Activated T-helper 1 cell treated with anti-CD3 and anti-CD28 coated beads, Interleukin-12 subunit alpha, Interleukin-12 subunit beta, Interleukin-2, Interleukin-4 antibody, amounts not matched to agents 30 ng/mL and 10 ng/mL and 1 ng/mL, durations not matched to agents 14 hours and 24 hours and 36 hours (primary cell): ENCODE results near the gene NDUFA6. TPM values are rescaled to one million over a fixed set of nuclear protein-coding genes. Genes with fewer than 3 reads are reported as not detected.
"Not testable (repeated sequence)": the region's sequence is repeated elsewhere in the genome, so short reads cannot be mapped to it uniquely, and the experiment has no call there.

Source experiments
- DNase-seq: peaks from one replicate; pipeline ENCODE4 v3.0.0; 2021; ENCODE audit warnings: low spot score
- H3K27ac Mint-ChIP-seq: one replicate; pipeline ENCODE4 v1.8.0; 2021; ENCODE audit warnings: mild to moderate bottlenecking, mixed read lengths
- H3K27me3 Mint-ChIP-seq: one replicate; pipeline ENCODE4 v1.8.0; 2022; ENCODE audit warnings: mild to moderate bottlenecking, moderate library complexity, mixed read lengths; ENCODE audit not compliant: insufficient read depth
- H3K36me3 Mint-ChIP-seq: one replicate; pipeline ENCODE4 v1.8.0; 2021; ENCODE audit warnings: low read depth, mixed read lengths
- H3K4me1 Mint-ChIP-seq: one replicate; pipeline ENCODE4 v1.8.0; 2021; ENCODE audit warnings: low read depth, mixed read lengths
- H3K4me3 Mint-ChIP-seq: one replicate; pipeline ENCODE4 v1.8.0; 2021; ENCODE audit warnings: mild to moderate bottlenecking, moderate library complexity, mixed read lengths
- H3K9me3 Mint-ChIP-seq: one replicate; pipeline ENCODE4 v1.8.0; 2021; ENCODE audit warnings: mixed read lengths
- intact Hi-C: fragments of 100-400 bp; cut with micrococcal nuclease; formaldehyde crosslinking; loops from one replicate; pipeline ENCODE4 v1.15.1; 2024
- total RNA-seq: library from RNA; stranded (reverse); gene quantifications from 2 replicates; pipeline ENCODE4 v1.2.3, GENCODE V29; 2022

Gene NDUFA6
- total RNA-seq, result 81.6 and 85.8 TPM in 2 replicates

DNA sequence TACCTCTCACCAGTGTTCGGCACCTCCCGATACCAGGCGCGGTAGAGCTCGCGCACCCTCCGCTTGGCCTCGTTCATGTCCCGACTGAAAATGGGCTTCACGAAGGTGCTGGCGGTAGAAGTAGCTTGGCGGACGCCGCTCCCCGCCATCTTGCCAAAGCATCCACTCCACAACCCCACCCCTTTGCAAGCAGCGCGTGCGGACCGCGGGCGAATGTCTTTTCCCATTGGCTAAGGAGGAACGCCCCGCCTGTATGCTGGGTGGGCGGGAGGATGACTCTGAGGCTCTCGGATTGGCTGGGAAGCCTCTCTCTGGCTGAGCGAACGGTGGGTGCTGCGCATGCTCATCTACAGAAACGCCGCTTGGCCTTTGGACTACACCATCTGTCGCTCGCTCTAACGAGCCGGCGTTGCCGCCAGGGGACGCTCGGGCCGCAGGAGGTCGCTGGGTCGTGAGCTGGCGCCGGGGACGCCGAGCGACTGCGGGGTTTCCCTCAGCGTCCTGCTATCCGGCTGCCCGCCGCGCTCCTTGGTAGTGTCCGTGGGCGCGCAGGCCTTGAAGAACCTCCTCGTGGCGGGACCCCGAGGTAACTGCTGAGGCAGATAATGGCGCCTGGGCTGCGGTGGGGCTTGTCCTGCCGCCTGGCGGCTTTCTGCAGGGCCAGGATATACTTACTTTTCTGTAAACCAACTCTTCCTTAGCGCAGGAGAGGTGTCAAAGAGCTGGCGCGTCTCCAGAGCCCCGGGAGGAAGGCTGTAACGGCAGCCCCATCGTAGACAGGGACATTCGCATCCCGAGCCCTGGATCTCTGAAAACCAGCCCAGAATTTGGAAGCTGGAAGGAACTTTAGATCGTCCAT, at the start of gene NDUFA6:
Gene NDUFA6 (minus strand): TSS at position 177 of the 859 bp plus-strand sequence. CDS start 28 bp downstream, at position 149.
- H3K9me3 Mint-ChIP-seq, result no peaks in the 10 kb centered on the region
- H3K27me3 Mint-ChIP-seq, result no peaks in the 10 kb centered on the region
- peaks cover 29% of the 10 kb centered on the region for H3K4me1 Mint-ChIP-seq
- DNase-seq, result peak; percentile 99
- peak within 1 kb of the TSS; percentile 98 for H3K4me3 Mint-ChIP-seq
- peak within 1 kb of the TSS; percentile 99 for H3K27ac Mint-ChIP-seq
- intact Hi-C loops, result loop anchor here (1.0 to 10.0 kb wide), 14 partner anchors 11 to 524 kb away; partner anchors contain the start of genes MEI1, NAGA and WBP2NL
- peaks cover 33% of the 10 kb centered on the region for H3K36me3 Mint-ChIP-seq

DNA sequence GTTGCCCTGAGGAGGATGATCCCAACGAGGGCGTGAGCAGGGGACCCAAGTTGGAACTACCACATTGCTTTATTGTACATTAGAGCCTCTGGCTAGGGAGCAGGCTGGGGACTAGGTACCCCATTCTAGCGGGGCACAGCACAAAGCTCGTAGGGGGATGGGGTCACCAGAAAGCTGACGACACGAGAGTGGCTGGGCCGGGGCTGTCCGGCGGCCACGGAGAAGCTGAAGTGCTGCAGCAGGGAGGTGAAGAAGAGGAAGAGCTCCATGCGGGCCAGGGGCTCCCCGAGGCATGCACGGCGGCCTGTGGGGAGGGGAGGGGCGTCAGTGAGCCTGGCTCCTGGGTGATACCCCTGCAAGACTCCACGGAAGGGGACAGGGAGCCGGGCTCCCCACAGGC, 49.6 kb upstream of the NDUFA6 start:
- H3K27ac Mint-ChIP-seq, DNase-seq, H3K36me3 Mint-ChIP-seq, H3K27me3 Mint-ChIP-seq, H3K4me3 Mint-ChIP-seq, H3K9me3 Mint-ChIP-seq, H3K4me1 Mint-ChIP-seq, intact Hi-C loops: not testable (repeated sequence)

DNA sequence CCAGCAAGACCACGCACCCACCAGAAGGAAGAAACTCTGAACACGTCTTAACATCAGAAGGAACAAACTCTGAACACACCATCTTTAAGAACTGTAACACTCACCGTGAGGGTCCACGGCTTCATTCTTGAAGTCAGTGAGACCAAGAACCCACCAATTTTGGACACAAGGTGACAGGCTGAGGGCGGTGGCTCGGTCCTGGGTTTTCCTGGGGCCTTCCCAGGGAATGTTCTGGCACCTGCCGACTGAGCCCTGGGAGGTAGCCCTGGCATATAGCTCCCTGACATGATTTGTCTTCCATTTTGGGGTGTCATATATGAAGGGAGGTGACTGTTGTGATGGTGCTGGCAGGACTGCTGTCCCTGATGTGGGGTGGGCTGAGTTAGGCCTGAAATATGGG, 48.9 kb upstream of the NDUFA6 start:
- H3K27ac Mint-ChIP-seq, intact Hi-C loops, H3K36me3 Mint-ChIP-seq, H3K27me3 Mint-ChIP-seq, H3K4me1 Mint-ChIP-seq, DNase-seq, H3K9me3 Mint-ChIP-seq, H3K4me3 Mint-ChIP-seq: not testable (repeated sequence)

DNA sequence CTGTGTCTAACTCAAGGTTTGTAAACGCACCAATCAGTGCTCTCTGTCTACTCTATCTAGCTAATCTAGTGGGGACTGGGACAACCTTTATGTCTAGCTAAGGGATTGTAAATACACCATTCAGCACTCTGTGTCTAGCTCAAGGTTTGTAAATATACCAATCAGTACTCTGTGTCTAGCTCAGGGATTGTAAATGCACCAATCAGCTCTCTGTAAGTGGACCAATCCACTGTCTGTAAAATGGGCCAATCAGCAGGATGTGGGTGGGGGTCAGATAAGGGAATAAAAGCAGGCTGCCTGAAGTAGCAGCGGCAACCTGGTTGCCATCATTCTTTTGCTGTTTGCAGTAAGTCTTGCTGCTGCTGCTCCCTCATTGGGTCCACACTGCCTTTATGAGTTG, 48.4 kb upstream of the NDUFA6 start:
- DNase-seq, result no peak
- Mint-ChIP-seq H3K27me3 (no peaks in the 10 kb centered on the region), H3K4me1 (no peaks in the 10 kb centered on the region), H3K9me3 (no peaks in the 10 kb centered on the region), H3K27ac (no peak overlapping the region), H3K4me3 (no peak overlapping the region), H3K36me3 (peaks cover 5% of the 10 kb centered on the region)
- intact Hi-C loops, result no loop called here

DNA sequence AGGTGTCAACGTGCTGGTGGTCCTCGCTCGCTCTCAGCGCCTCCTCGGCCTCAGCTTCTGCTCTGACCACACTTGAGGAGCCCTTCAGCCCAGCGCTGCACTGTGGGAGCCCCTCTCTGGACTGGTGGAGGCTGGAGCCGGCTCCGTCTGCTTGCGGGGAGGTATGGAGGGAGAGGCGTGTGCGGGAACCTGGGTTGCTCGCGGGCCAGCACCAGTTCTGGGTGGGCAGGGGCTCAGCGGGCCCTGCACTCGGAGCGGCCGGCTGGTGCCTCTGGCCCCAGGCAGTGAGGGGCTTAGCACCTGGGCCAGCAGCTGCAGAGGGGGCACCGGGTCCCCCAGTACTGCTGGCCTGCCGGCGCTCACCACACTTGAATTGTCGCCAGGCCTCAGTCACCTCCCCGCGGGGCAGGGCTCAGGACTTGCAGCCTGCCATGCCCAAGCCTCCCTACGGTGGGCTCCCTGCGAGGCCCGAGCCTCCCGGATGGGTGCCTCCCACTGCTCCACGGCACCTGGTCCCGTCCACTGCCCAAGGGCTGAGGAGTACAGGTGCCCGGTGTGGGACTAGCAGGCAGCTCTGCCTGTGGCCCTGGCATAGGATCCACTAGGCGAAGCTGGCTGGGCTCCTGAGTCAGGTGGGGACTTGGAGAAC, 47.7 kb upstream of the NDUFA6 start:
- Mint-ChIP-seq H3K4me3 (no peak overlapping the region), H3K27me3 (no peaks in the 10 kb centered on the region), H3K9me3 (no peaks in the 10 kb centered on the region), H3K27ac (no peak overlapping the region), H3K36me3 (peaks cover 6% of the 10 kb centered on the region), H3K4me1 (no peaks in the 10 kb centered on the region)
- intact Hi-C loops, result no loop called here
- DNase-seq, result no peak

DNA sequence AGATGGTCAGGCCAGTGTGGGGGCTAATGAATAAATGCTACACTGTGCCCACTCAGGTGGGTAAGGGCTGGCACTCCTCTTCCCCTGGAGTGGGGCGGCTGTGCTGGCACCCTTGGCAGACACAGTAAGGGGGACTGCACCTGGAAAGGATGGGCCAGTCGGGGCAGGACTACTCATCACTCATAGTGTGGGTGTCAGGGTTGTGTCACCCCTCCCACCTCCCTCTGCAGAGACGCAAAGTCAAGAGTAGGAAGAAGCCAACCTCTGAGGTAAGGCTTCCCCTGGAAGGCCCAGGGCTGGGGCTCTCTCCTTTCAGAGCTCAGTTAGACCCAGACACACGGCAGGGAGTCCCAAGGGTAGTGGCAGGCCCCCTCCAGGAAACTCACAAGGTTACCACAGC, 45.1 kb upstream of the NDUFA6 start:
- H3K27ac Mint-ChIP-seq, H3K9me3 Mint-ChIP-seq, DNase-seq, intact Hi-C loops, H3K36me3 Mint-ChIP-seq, H3K4me3 Mint-ChIP-seq, H3K27me3 Mint-ChIP-seq, H3K4me1 Mint-ChIP-seq: not testable (repeated sequence)

DNA sequence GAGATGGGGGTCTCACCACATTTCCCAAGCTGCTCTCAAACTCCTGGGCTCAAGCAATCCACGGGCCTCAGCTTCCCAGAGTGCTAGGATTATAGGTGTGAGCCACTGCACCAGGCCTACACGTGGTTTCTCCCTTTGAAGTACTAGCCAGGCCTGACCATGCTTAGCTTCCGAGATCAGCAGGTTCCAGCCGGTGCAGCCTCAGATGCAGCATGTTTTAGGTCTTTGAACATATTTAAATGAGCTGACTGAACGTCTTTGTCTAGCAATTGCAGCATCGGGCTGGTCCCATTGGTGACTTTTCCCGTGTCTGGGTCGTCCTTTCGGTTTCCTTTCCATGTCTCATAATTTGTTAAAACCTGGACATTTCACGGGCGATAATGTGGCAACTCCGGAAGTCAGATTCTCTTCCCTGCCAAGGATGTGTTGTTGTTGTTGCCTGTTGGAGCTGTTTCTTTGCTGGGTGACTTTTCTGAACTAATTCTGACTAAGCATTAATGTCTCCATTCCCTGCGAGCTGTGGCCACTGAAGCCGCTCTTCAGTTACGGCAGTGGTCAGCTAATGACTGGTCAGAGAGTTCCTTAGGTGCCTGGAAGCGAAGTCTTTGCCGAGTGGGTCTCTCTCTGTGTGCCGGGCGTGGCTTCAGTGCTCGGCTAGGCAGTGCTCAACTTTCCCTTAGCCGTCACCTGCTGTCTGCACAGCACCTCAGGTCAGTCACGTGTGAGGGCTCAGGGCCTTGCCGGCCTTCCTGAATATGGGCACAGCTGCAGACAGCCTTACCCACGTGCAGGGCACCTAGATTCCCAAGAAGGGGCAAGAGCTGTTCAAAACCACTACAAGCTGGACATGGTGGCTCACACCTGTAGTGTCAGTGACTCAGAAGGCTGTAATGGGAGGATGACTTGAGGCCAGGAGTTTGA, 43.8 kb upstream of the NDUFA6 start:
- no peak for DNase-seq
- no peak overlapping the region for H3K4me3 Mint-ChIP-seq
- H3K4me1 Mint-ChIP-seq, result no peaks in the 10 kb centered on the region
- intact Hi-C loops, result no loop called here
- no peaks in the 10 kb centered on the region for H3K27me3 Mint-ChIP-seq
- peaks cover 8% of the 10 kb centered on the region for H3K36me3 Mint-ChIP-seq
- H3K27ac Mint-ChIP-seq, result no peak overlapping the region
- no peaks in the 10 kb centered on the region for H3K9me3 Mint-ChIP-seq

DNA sequence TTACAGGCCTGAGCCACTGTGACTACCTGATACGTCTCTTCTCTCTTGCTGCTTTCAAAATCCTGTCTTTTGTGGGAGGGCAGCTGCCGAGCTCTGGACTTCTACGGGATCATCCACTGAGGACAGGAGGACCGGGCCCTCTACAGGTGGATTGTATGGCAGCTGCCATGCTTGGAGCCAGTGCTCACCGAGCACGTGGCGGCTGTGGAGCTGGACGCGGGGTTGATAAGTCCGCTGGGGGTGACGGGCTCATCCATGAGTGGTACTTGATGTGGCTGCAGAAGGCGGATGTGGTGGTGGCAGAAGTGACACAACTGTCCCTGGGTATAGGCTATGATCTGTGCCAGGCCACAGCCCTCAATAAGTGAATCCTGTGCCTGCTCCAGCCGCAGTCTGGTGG, 41.9 kb upstream of the NDUFA6 start:
- no peaks in the 10 kb centered on the region for H3K27me3 Mint-ChIP-seq
- no peak for DNase-seq
- no peak overlapping the region for H3K4me3 Mint-ChIP-seq
- H3K9me3 Mint-ChIP-seq, result no peaks in the 10 kb centered on the region
- H3K27ac Mint-ChIP-seq, result no peak overlapping the region
- no peaks in the 10 kb centered on the region for H3K4me1 Mint-ChIP-seq
- peaks cover 3% of the 10 kb centered on the region for H3K36me3 Mint-ChIP-seq
- intact Hi-C loops, result no loop called here

DNA sequence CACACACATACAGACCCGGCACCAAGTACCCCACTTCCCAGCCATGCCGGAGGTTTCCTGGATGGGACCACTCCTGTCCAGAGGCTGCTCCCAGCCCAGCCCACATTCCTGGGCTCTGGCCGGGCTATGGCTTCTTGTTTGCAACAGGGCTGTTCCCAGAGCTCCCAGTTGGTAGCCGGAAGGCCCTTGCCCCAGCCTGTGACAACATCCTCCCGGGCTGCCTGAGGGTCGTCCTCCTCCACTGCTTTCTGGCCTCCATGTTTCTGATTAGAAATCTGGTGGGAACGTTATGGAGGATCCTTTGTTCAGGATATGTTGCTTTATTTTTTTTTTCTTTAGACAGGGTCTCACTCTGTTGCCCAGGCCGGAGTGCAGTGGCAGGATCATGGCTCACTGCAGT, 41.0 kb upstream of the NDUFA6 start:
- peak overlapping the region; percentile 49 for H3K27ac Mint-ChIP-seq
- H3K9me3 Mint-ChIP-seq, result no peaks in the 10 kb centered on the region
- no peak for DNase-seq
- H3K4me3 Mint-ChIP-seq, result no peak overlapping the region
- no peaks in the 10 kb centered on the region for H3K4me1 Mint-ChIP-seq
- intact Hi-C loops, result no loop called here
- no peaks in the 10 kb centered on the region for H3K27me3 Mint-ChIP-seq
- H3K36me3 Mint-ChIP-seq, result peaks cover 3% of the 10 kb centered on the region

DNA sequence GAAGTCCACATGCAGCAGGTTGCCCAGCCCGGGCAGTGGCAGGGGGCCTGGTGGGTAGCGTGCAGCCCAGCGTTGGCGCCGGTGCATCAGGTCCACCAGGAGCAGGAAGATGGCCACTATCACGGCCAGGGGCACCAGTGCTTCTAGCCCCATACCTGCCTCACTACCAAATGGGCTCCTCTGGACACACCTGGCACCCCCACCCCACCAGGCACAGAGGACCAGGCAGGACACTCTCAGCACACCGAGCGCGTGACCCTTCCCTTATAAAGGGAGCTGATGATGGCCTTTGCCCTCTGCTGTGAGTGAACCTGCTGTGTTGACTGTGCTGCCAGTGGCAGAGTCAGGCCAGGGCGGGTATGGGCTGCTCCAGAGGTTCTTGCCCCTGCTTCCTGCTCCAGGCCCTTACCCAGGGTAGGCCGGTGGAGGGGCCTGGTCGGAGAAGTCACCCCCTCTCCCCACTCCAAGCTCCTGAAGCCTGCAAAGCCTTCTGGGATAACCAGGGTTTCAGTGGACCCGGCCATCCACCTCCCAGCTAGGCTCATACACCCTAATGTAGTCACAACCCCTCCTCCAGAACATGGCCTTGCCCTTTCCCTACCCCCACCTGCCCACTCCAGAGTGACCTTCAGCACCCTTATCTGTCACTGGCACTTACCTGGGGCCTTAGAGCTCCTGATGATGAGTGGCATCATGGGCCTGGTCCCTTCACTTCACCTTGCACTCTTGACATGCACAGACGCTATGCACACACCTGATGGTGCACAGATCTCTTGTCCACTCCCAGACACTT, 40.3 kb upstream of the NDUFA6 start, which contains the start of gene CYP2D6:
Gene CYP2D6 (minus strand): TSS at position 172 of the 793 bp plus-strand sequence. CDS start 19 bp downstream, at position 153.
- H3K36me3 Mint-ChIP-seq, DNase-seq, H3K9me3 Mint-ChIP-seq, H3K4me3 Mint-ChIP-seq, intact Hi-C loops, H3K27me3 Mint-ChIP-seq, H3K4me1 Mint-ChIP-seq: not testable (repeated sequence)
- H3K27ac Mint-ChIP-seq, result peak within 1 kb of the TSS; percentile 49

- not testable (repeated sequence) for DNase-seq
Observed at GRCh38 chr22:42130182-42130581, 39.6 kb upstream of the NDUFA6 start.

More at GRCh38 chr22:42130182-42130581, 39.6 kb upstream of the NDUFA6 start:
- H3K4me1 Mint-ChIP-seq, H3K36me3 Mint-ChIP-seq, H3K9me3 Mint-ChIP-seq, H3K4me3 Mint-ChIP-seq, intact Hi-C loops, H3K27me3 Mint-ChIP-seq, H3K27ac Mint-ChIP-seq: not testable (repeated sequence)
